Activated naive CD4-positive, alpha-beta T cell treated with anti-CD3 and anti-CD28 coated beads, Interleukin-2, amount 50 U/mL, for 24 hours (primary cell): Measurements from ENCODE around the gene RBM47.
"Not testable (repeated sequence)": the region's sequence is repeated elsewhere in the genome, so short reads cannot be mapped to it uniquely, and the experiment has no call there.

Experiments used
- H3K27ac Mint-ChIP-seq: one replicate; pipeline ENCODE4 v1.8.0; 2021; ENCODE audit warnings: mild to moderate bottlenecking, mixed read lengths
- H3K27me3 Mint-ChIP-seq: one replicate; pipeline ENCODE4 v1.8.0; 2021; ENCODE audit warnings: mixed read lengths
- H3K36me3 Mint-ChIP-seq: one replicate; pipeline ENCODE4 v1.8.0; 2021; ENCODE audit warnings: mixed read lengths
- H3K4me1 Mint-ChIP-seq: one replicate; pipeline ENCODE4 v1.8.0; 2021; ENCODE audit warnings: mixed read lengths
- H3K4me3 Mint-ChIP-seq: one replicate; pipeline ENCODE4 v1.8.0; 2021; ENCODE audit warnings: mild to moderate bottlenecking, mixed read lengths
- H3K9me3 Mint-ChIP-seq: one replicate; pipeline ENCODE4 v1.8.0; 2021; ENCODE audit warnings: mixed read lengths

The RBM47 gene

GRCh38 chr4:40546969-40547788, 82.5 kb downstream of the RBM47 start:
- Mint-ChIP-seq H3K4me1 (peaks cover 27% of the 10 kb centered on the region), H3K9me3 (no peaks in the 10 kb centered on the region), H3K4me3 (no peak overlapping the region), H3K27me3 (no peaks in the 10 kb centered on the region), H3K36me3 (no peaks in the 10 kb centered on the region), H3K27ac (no peak overlapping the region)

- no peaks in the 10 kb centered on the region for H3K27me3 Mint-ChIP-seq
- peaks cover 23% of the 10 kb centered on the region for H3K4me1 Mint-ChIP-seq
- no peak overlapping the region for H3K27ac Mint-ChIP-seq
- H3K9me3 Mint-ChIP-seq: no peaks in the 10 kb centered on the region
- no peak overlapping the region for H3K4me3 Mint-ChIP-seq
- no peaks in the 10 kb centered on the region for H3K36me3 Mint-ChIP-seq
These were observed 83.2 kb downstream of the RBM47 start for GRCh38 chr4:40546506-40546905.

GRCh38 chr4:40545487-40545886, 84.2 kb downstream of the RBM47 start:
- not testable (repeated sequence) for H3K27ac Mint-ChIP-seq, H3K4me3 Mint-ChIP-seq, H3K9me3 Mint-ChIP-seq, H3K36me3 Mint-ChIP-seq, H3K27me3 Mint-ChIP-seq
- H3K4me1 Mint-ChIP-seq: peaks cover 13% of the 10 kb centered on the region

GRCh38 chr4:40544221-40544620, 85.4 kb downstream of the RBM47 start:
- Mint-ChIP-seq H3K27me3 (no peaks in the 10 kb centered on the region), H3K4me1 (peaks cover 5% of the 10 kb centered on the region), H3K27ac (no peak overlapping the region), H3K4me3 (no peak overlapping the region), H3K36me3 (no peaks in the 10 kb centered on the region), H3K9me3 (no peaks in the 10 kb centered on the region)

- H3K36me3 Mint-ChIP-seq: no peaks in the 10 kb centered on the region
- H3K9me3 Mint-ChIP-seq: no peaks in the 10 kb centered on the region
- H3K4me3 Mint-ChIP-seq: no peak overlapping the region
- H3K4me1 Mint-ChIP-seq: no peaks in the 10 kb centered on the region
- no peaks in the 10 kb centered on the region for H3K27me3 Mint-ChIP-seq
- no peak overlapping the region for H3K27ac Mint-ChIP-seq
These were observed 88.9 kb downstream of the RBM47 start for GRCh38 chr4:40540800-40541199.

- H3K9me3 Mint-ChIP-seq: no peaks in the 10 kb centered on the region
These were observed 93.6 kb downstream of the RBM47 start for GRCh38 chr4:40536032-40536431.

GRCh38 chr4:40531636-40532023, 98.0 kb downstream of the RBM47 start:
- Mint-ChIP-seq H3K9me3 (no peaks in the 10 kb centered on the region), H3K27me3 (no peaks in the 10 kb centered on the region), H3K36me3 (no peaks in the 10 kb centered on the region)

More at GRCh38 chr4:40536032-40536431, 93.6 kb downstream of the RBM47 start:
- no peak overlapping the region for H3K4me3 Mint-ChIP-seq
- H3K27me3 Mint-ChIP-seq: no peaks in the 10 kb centered on the region
- no peak overlapping the region for H3K27ac Mint-ChIP-seq
- no peaks in the 10 kb centered on the region for H3K36me3 Mint-ChIP-seq
- peaks cover 8% of the 10 kb centered on the region for H3K4me1 Mint-ChIP-seq

GRCh38 chr4:40530961-40531635, 98.6 kb downstream of the RBM47 start:
- H3K36me3 Mint-ChIP-seq: no peaks in the 10 kb centered on the region

More at GRCh38 chr4:40531636-40532023, 98.0 kb downstream of the RBM47 start:
- H3K4me1 Mint-ChIP-seq: peaks cover 10% of the 10 kb centered on the region
- no peak overlapping the region for H3K27ac Mint-ChIP-seq
- H3K4me3 Mint-ChIP-seq: no peak overlapping the region

GRCh38 chr4:40526741-40527140, 102.9 kb downstream of the RBM47 start:
- no peaks in the 10 kb centered on the region for H3K27me3 Mint-ChIP-seq
- H3K4me3 Mint-ChIP-seq: no peak overlapping the region
- H3K9me3 Mint-ChIP-seq: no peaks in the 10 kb centered on the region
- H3K27ac Mint-ChIP-seq: no peak overlapping the region
- no peaks in the 10 kb centered on the region for H3K36me3 Mint-ChIP-seq
- H3K4me1 Mint-ChIP-seq: peaks cover 9% of the 10 kb centered on the region

More at GRCh38 chr4:40530961-40531635, 98.6 kb downstream of the RBM47 start:
- Mint-ChIP-seq H3K27ac (no peak overlapping the region), H3K4me3 (no peak overlapping the region), H3K4me1 (peaks cover 10% of the 10 kb centered on the region), H3K27me3 (no peaks in the 10 kb centered on the region), H3K9me3 (no peaks in the 10 kb centered on the region)

GRCh38 chr4:40525752-40526598, 103.7 kb downstream of the RBM47 start:
- H3K9me3 Mint-ChIP-seq: no peaks in the 10 kb centered on the region
- no peak overlapping the region for H3K27ac Mint-ChIP-seq
- H3K4me3 Mint-ChIP-seq: no peak overlapping the region
- no peaks in the 10 kb centered on the region for H3K36me3 Mint-ChIP-seq
- H3K4me1 Mint-ChIP-seq: peaks cover under 1% of the 10 kb centered on the region
- no peaks in the 10 kb centered on the region for H3K27me3 Mint-ChIP-seq

GRCh38 chr4:40524366-40525041, 105.2 kb downstream of the RBM47 start:
- Mint-ChIP-seq H3K36me3 (no peaks in the 10 kb centered on the region), H3K4me3 (no peak overlapping the region), H3K4me1 (no peaks in the 10 kb centered on the region), H3K27me3 (no peaks in the 10 kb centered on the region), H3K9me3 (no peaks in the 10 kb centered on the region), H3K27ac (no peak overlapping the region)

GRCh38 chr4:40523581-40523980, 106.1 kb downstream of the RBM47 start:
- no peak overlapping the region for H3K4me3 Mint-ChIP-seq
- H3K9me3 Mint-ChIP-seq: no peaks in the 10 kb centered on the region
- H3K36me3 Mint-ChIP-seq: no peaks in the 10 kb centered on the region
- H3K4me1 Mint-ChIP-seq: no peaks in the 10 kb centered on the region
- H3K27me3 Mint-ChIP-seq: no peaks in the 10 kb centered on the region
- H3K27ac Mint-ChIP-seq: no peak overlapping the region

GRCh38 chr4:40521957-40522356, 107.7 kb downstream of the RBM47 start:
- Mint-ChIP-seq H3K36me3 (no peaks in the 10 kb centered on the region), H3K4me1 (no peaks in the 10 kb centered on the region), H3K4me3 (no peak overlapping the region), H3K27ac (no peak overlapping the region), H3K27me3 (no peaks in the 10 kb centered on the region), H3K9me3 (no peaks in the 10 kb centered on the region)

- no peaks in the 10 kb centered on the region for H3K27me3 Mint-ChIP-seq
These were observed 109.1 kb downstream of the RBM47 start for GRCh38 chr4:40520533-40520932.

GRCh38 chr4:40517081-40517480, 112.6 kb downstream of the RBM47 start:
- H3K27me3 Mint-ChIP-seq, H3K9me3 Mint-ChIP-seq, H3K36me3 Mint-ChIP-seq, H3K27ac Mint-ChIP-seq, H3K4me3 Mint-ChIP-seq: not testable (repeated sequence)
- peaks cover 15% of the 10 kb centered on the region for H3K4me1 Mint-ChIP-seq

More at GRCh38 chr4:40520533-40520932, 109.1 kb downstream of the RBM47 start:
- no peak overlapping the region for H3K4me3 Mint-ChIP-seq
- H3K9me3 Mint-ChIP-seq: no peaks in the 10 kb centered on the region
- peaks cover 4% of the 10 kb centered on the region for H3K4me1 Mint-ChIP-seq
- H3K27ac Mint-ChIP-seq: no peak overlapping the region
- no peaks in the 10 kb centered on the region for H3K36me3 Mint-ChIP-seq
